Mesenchymal stem cell (in vitro differentiated cells and primary cell): Measurements from ENCODE around the gene IGF2.
"Not testable (repeated sequence)": the region's sequence is repeated elsewhere in the genome, so short reads cannot be mapped to it uniquely, and the experiment has no call there.

Experiments used
- DNase-seq: peaks from one replicate; pipeline ENCODE4 v3.0.0-alpha.2; 2013
- H2AFZ ChIP-seq: one replicate; pipeline ENCODE4 v1.6.1; 2013; ENCODE audit warnings: low read depth, mild to moderate bottlenecking, control low read depth, inconsistent platforms, low read length, moderate library complexity
- H2AK5ac ChIP-seq: 2 replicates; pipeline ENCODE4 v1.6.1; 2013; ENCODE audit warnings: low read length, moderate library complexity, mild to moderate bottlenecking, inconsistent platforms; ENCODE audit not compliant: severe bottlenecking
- H2BK120ac ChIP-seq: one replicate; pipeline ENCODE4 v1.6.1; 2013; ENCODE audit warnings: low read depth, mild to moderate bottlenecking, inconsistent platforms, low read length, moderate library complexity
- H2BK12ac ChIP-seq, 2 experiments: one replicate each; pipeline ENCODE4 v1.6.1; 2013; ENCODE audit warnings: inconsistent platforms in 2 of 2, low read length in 2 of 2, mild to moderate bottlenecking in 2 of 2, moderate library complexity in 2 of 2, control low read depth in 1 of 2
- H2BK15ac ChIP-seq: one replicate; pipeline ENCODE4 v1.6.1; 2013; ENCODE audit warnings: mild to moderate bottlenecking, low read depth, inconsistent platforms; ENCODE audit not compliant: poor library complexity, severe bottlenecking
- H2BK5ac ChIP-seq: 2 replicates; pipeline ENCODE4 v1.6.1; 2013; ENCODE audit warnings: low read depth, mild to moderate bottlenecking, low read length, control low read depth, inconsistent platforms; ENCODE audit not compliant: poor library complexity, severe bottlenecking
- H3K14ac ChIP-seq, 2 experiments: one replicate each; pipeline ENCODE4 v1.6.1; 2013; ENCODE audit warnings: inconsistent platforms in 2 of 2, low read length in 2 of 2, control low read depth in 1 of 2, mild to moderate bottlenecking in 1 of 2, moderate library complexity in 1 of 2
- H3K18ac ChIP-seq, 2 experiments: one replicate each; pipeline ENCODE4 v1.6.1; 2013; ENCODE audit warnings: inconsistent platforms in 2 of 2, low read length in 2 of 2, control low read depth in 1 of 2, low read depth in 1 of 2, mild to moderate bottlenecking in 1 of 2
- H3K23ac ChIP-seq, 2 experiments: one replicate each; pipeline ENCODE4 v1.6.1; 2013; ENCODE audit warnings: inconsistent platforms in 2 of 2, low read length in 2 of 2, mild to moderate bottlenecking in 2 of 2, moderate library complexity in 2 of 2, control low read depth in 1 of 2
- H3K27ac ChIP-seq: 2 replicates; pipeline ENCODE4 v1.5.1; 2013; ENCODE audit warnings: mild to moderate bottlenecking, moderate library complexity, low read length, control low read depth, inconsistent platforms; ENCODE audit not compliant: poor library complexity, severe bottlenecking
- H3K27me3 ChIP-seq, 2 experiments: 2 replicates each; pipeline versions ENCODE4 v1.6.1 to v1.7.0; 2013; ENCODE audit warnings: low read length in 2 of 2, mild to moderate bottlenecking in 2 of 2, moderate library complexity in 2 of 2, control low read depth in 1 of 2, inconsistent platforms in 1 of 2; ENCODE audit not compliant: control insufficient read depth in 1 of 2, insufficient read depth in 1 of 2
- H3K36me3 ChIP-seq, 2 experiments: 2 replicates each; pipeline versions ENCODE4 v1.6.1 to v1.7.0; 2013; ENCODE audit warnings: low read length in 2 of 2, control low read depth in 1 of 2, inconsistent platforms in 1 of 2, low read depth in 1 of 2, mild to moderate bottlenecking in 1 of 2; ENCODE audit not compliant: insufficient read depth in 2 of 2, control insufficient read depth in 1 of 2
- H3K4ac ChIP-seq, 2 experiments: one replicate each; pipeline ENCODE4 v1.6.1; 2013; ENCODE audit warnings: inconsistent platforms in 2 of 2, low read length in 2 of 2, mild to moderate bottlenecking in 2 of 2, moderate library complexity in 2 of 2, control low read depth in 1 of 2, low read depth in 1 of 2
- H3K4me1 ChIP-seq: 2 replicates; pipeline ENCODE4 v1.6.1; 2013; ENCODE audit warnings: low read depth, low read length, control low read depth; ENCODE audit not compliant: control insufficient read depth, insufficient read depth
- H3K4me2 ChIP-seq: 2 replicates; pipeline ENCODE4 v1.6.1; 2013; ENCODE audit warnings: low read length, mild to moderate bottlenecking, inconsistent platforms; ENCODE audit not compliant: poor library complexity, severe bottlenecking
- H3K4me3 ChIP-seq, 2 experiments: 2 replicates each; pipeline versions ENCODE4 v1.5.1 to v1.7.0; 2013; ENCODE audit warnings: low read length in 2 of 2, mild to moderate bottlenecking in 2 of 2, control low read depth in 1 of 2, low read depth in 1 of 2; ENCODE audit not compliant: insufficient read depth in 1 of 2
- H3K79me1 ChIP-seq: replicated peaks from 2 replicates; pipeline ENCODE4 v1.6.1; 2013; ENCODE audit warnings: mild to moderate bottlenecking, control low read depth, low read length, inconsistent platforms; ENCODE audit not compliant: poor library complexity, severe bottlenecking
- H3K9ac ChIP-seq: 2 replicates; pipeline ENCODE4 v1.7.0; 2013; ENCODE audit warnings: mild to moderate bottlenecking, low read length, moderate library complexity
- H3K9me3 ChIP-seq: 2 replicates; pipeline ENCODE4 v1.7.0; 2013; ENCODE audit warnings: mild to moderate bottlenecking, low read length; ENCODE audit not compliant: control insufficient read depth
- H4K8ac ChIP-seq: one replicate; pipeline ENCODE4 v1.6.1; 2013; ENCODE audit warnings: inconsistent platforms, mild to moderate bottlenecking, low read length, moderate library complexity
- H4K91ac ChIP-seq: one replicate; pipeline ENCODE4 v1.6.1; 2013; ENCODE audit warnings: mild to moderate bottlenecking, low read length, inconsistent platforms
- WGBS: methylation state at CpG from one replicate; pipeline ENCODE4 v1.1.7; 2013; ENCODE audit warnings: mixed read lengths; 5-methylcytosine and 5-hydroxymethylcytosine counted together

IGF2 gene

GRCh38 chr11:2180347-2180746 is 41.2 kb upstream of the IGF2 start:
- Histone ChIP-seq H3K9ac (no peak overlapping the region), H2BK120ac (no peak overlapping the region), H3K27ac (no peak overlapping the region), H3K27me3 (peaks cover 5 to 76% of the 10 kb centered on the region in 2 experiments), H4K8ac (no peak overlapping the region), H3K23ac (no peak overlapping the region), H3K9me3 (no peaks in the 10 kb centered on the region), H3K4me1 (peaks cover 43% of the 10 kb centered on the region), H3K4me2 (no peak overlapping the region), H2BK15ac (no peak overlapping the region), H2BK5ac (no peak overlapping the region), H3K14ac (no peak overlapping the region), H2AK5ac (peak overlapping the region; percentile 41), H4K91ac (no peak overlapping the region), H2BK12ac (no peak overlapping the region), H3K79me1 (no peaks in the 10 kb centered on the region), H3K36me3 (no peaks in the 10 kb centered on the region), H2AFZ (no peak overlapping the region), H3K18ac (no peak overlapping the region), H3K4ac (no peak overlapping the region), H3K4me3 (no peak overlapping the region)
- 91% methylated on average over 15 of the region's 15 CpGs for WGBS
- no peak for DNase-seq

GRCh38 chr11:2179516-2179915 is 40.3 kb upstream of the IGF2 start:
- H2BK15ac ChIP-seq, result no peak overlapping the region
- H3K4ac ChIP-seq, result no peak overlapping the region
- H3K18ac ChIP-seq, result no peak overlapping the region
- no peak overlapping the region for H3K14ac ChIP-seq
- H3K9ac ChIP-seq, result no peak overlapping the region
- peaks cover 46% of the 10 kb centered on the region for H3K4me1 ChIP-seq
- no peak overlapping the region for H2AK5ac ChIP-seq
- no peak overlapping the region for H4K8ac ChIP-seq
- peaks cover 0 to 67% of the 10 kb centered on the region in 2 experiments for H3K27me3 ChIP-seq
- H3K36me3 ChIP-seq, result no peaks in the 10 kb centered on the region
- no peak overlapping the region for H2AFZ ChIP-seq
- no peak overlapping the region for H2BK120ac ChIP-seq
- no peak for DNase-seq
- H3K4me2 ChIP-seq, result no peak overlapping the region
- no peaks in the 10 kb centered on the region for H3K9me3 ChIP-seq
- no peak overlapping the region for H3K27ac ChIP-seq
- H3K4me3 ChIP-seq, result no peak overlapping the region
- WGBS, result 89% methylated on average over 10 of the region's 10 CpGs
- H4K91ac ChIP-seq, result no peak overlapping the region
- no peaks in the 10 kb centered on the region for H3K79me1 ChIP-seq
- no peak overlapping the region for H3K23ac ChIP-seq
- no peak overlapping the region for H2BK12ac ChIP-seq
- H2BK5ac ChIP-seq, result no peak overlapping the region

- Histone ChIP-seq H3K27ac (no peak overlapping the region), H3K14ac (no peak overlapping the region), H3K79me1 (no peaks in the 10 kb centered on the region), H4K8ac (no peak overlapping the region), H2BK12ac (no peak overlapping the region), H3K23ac (no peak overlapping the region), H3K4me1 (peaks cover 46% of the 10 kb centered on the region), H3K4me3 (no peak overlapping the region), H2BK120ac (no peak overlapping the region), H3K4ac (no peak overlapping the region), H2AFZ (no peak overlapping the region), H2BK15ac (no peak overlapping the region), H2AK5ac (no peak overlapping the region), H3K36me3 (no peaks in the 10 kb centered on the region), H3K9ac (no peak overlapping the region), H3K27me3 (peaks cover 0 to 62% of the 10 kb centered on the region in 2 experiments), H4K91ac (no peak overlapping the region), H3K9me3 (no peaks in the 10 kb centered on the region), H2BK5ac (no peak overlapping the region), H3K18ac (no peak overlapping the region), H3K4me2 (peak overlapping the region; percentile 38)
- WGBS, result 29% methylated on average over 15 of the region's 16 CpGs
- DNase-seq, result peak; percentile 41
These were observed 39.8 kb upstream of the IGF2 start for GRCh38 chr11:2178906-2179494.

- peaks cover 46% of the 10 kb centered on the region for H3K4me1 ChIP-seq
- not testable (repeated sequence) for H2BK15ac ChIP-seq, H2BK120ac ChIP-seq, H3K9me3 ChIP-seq, H3K9ac ChIP-seq, H2AK5ac ChIP-seq, H3K14ac ChIP-seq, H3K23ac ChIP-seq, H2BK12ac ChIP-seq, H3K79me1 ChIP-seq, H4K8ac ChIP-seq, H3K18ac ChIP-seq, H3K36me3 ChIP-seq, H3K4me3 ChIP-seq, H2AFZ ChIP-seq, H2BK5ac ChIP-seq, H3K4ac ChIP-seq, H3K4me2 ChIP-seq, DNase-seq, H3K27ac ChIP-seq
- peaks cover 0 to 63% of the 10 kb centered on the region in 2 experiments for H3K27me3 ChIP-seq
- peak overlapping the region; percentile 11 for H4K91ac ChIP-seq
- 82% methylated on average over 10 of the region's 16 CpGs for WGBS
These were observed 39.0 kb upstream of the IGF2 start for GRCh38 chr11:2178055-2178773.
